ENCODE results near the gene NAGS.
"Not testable (repeated sequence)": the region's sequence is repeated elsewhere in the genome, so short reads cannot be mapped to it uniquely, and the experiment has no call there.

Gene NAGS

DNA sequence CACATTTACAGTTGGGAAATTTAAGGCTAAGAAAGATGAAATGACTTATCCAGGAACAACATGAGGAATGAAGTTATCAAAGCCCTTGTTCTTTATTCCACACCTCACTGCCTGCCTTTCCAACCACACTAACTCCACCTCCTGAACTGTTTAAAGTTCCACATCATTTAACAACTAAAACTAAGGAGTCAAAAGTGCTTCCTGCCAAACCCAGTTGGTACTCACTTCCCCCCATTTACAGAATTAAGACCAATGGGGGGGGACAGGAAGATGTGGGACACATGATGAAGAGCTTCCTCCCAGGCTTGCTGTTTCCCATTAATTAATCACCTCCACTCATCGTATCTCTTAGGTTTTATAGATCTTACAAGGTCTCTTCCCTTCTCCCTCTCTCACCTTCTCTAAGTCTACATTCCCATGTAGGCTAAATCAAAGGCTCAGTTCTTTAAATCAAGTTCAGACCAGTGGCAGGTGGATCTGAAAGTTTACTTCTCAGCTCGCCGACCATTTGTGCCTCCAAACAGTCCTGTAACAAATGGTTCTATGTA lies 29.5 kb downstream of the NAGS start:
- Histone ChIP-seq H3K27ac (peak overlapping the region in 2 of 21 experiments; percentile 5 to 30), H3K4me3 (no peak overlapping the region)

- H3K27ac ChIP-seq, H3K4me3 ChIP-seq: not testable (repeated sequence)
Measured at GRCh38 chr17:44034688-44035087, 30.3 kb downstream of the NAGS start.

- Histone ChIP-seq H3K4me3 (no peak overlapping the region), H3K27ac (no peak overlapping the region)
Measured at GRCh38 chr17:44037471-44037870, 33.0 kb downstream of the NAGS start.

GRCh38 chr17:44038604-44039011 lies 34.2 kb downstream of the NAGS start:
- H3K27ac ChIP-seq: peak overlapping the region in 1 of 21 experiments; percentile 55
- no peak overlapping the region for H3K4me3 ChIP-seq

DNA sequence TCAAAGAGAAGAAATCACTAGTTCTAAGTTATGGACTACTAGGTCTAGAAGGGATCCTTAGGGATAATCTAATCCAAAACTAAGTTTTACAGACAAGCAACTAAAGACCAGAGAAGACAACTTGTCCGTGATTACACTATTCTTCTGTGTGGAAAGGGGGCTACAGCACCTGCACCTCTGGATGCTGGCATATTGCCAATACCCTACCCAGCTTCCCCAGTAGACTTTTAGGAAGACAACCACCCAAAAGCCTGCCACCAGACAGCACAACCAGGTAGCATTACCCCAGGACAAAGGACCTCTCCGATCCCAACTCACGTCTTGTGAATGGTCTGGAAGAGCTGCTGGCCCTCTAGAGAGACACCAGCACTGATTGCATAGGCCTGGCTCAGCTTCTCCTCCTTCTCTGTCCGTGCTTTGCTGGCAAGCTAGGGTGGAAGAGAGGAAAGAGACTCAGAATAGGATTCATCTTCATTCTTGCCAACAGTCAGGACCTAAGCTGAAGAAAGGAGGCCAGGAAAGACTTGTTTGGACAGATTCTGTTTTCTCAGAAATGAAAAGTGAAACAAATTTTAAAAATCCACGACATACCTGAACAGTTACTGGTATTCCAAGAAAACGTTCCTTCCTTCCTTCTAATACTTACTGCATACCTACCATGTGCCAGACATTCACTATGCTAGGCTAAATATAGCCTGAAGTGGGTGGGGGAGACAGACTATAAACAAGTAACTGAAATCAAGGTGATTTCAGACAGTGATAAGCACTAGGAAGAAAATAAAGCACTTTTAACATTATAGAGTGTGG lies 35.6 kb downstream of the NAGS start:
- Histone ChIP-seq H3K27ac (peak overlapping the region in 8 of 21 experiments; percentile 0 to 77 (median 21)), H3K4me3 (no peak overlapping the region)

DNA sequence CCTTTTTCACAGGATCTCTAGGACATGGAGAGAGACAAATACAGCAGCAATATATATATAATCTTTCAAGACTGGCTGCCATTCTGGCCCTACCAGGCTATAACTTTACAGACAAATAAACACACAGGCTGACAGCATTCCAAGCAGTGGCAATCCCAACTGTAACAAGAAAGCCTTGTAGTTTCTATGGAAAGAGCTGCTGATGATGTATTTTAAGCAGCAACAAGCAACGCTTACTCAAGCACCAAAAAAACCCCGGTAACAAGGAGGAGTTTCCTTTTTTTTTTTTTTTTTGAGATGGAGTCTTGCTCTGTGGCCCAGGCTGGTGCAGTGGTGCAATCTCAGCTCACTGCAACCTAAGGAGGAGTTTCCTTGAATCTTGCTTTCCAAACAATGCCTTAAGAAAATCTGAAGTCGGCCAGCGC lies 38.9 kb downstream of the NAGS start:
- H3K4me3 ChIP-seq: no peak overlapping the region
- H3K27ac ChIP-seq: peak overlapping the region in 11 of 21 experiments; percentile 6 to 57 (median 31)

- Histone ChIP-seq H3K27ac (peak overlapping the region in 7 of 21 experiments; percentile 6 to 50 (median 28)), H3K4me3 (no peak overlapping the region)
Measured at GRCh38 chr17:44044071-44044470, 39.6 kb downstream of the NAGS start.

- Histone ChIP-seq H3K27ac (no peak overlapping the region), H3K4me3 (no peak overlapping the region)
Measured at GRCh38 chr17:44045486-44045885, 41.1 kb downstream of the NAGS start.

GRCh38 chr17:44046893-44047292 lies 42.5 kb downstream of the NAGS start:
- not testable (repeated sequence) for H3K27ac ChIP-seq, H3K4me3 ChIP-seq

DNA sequence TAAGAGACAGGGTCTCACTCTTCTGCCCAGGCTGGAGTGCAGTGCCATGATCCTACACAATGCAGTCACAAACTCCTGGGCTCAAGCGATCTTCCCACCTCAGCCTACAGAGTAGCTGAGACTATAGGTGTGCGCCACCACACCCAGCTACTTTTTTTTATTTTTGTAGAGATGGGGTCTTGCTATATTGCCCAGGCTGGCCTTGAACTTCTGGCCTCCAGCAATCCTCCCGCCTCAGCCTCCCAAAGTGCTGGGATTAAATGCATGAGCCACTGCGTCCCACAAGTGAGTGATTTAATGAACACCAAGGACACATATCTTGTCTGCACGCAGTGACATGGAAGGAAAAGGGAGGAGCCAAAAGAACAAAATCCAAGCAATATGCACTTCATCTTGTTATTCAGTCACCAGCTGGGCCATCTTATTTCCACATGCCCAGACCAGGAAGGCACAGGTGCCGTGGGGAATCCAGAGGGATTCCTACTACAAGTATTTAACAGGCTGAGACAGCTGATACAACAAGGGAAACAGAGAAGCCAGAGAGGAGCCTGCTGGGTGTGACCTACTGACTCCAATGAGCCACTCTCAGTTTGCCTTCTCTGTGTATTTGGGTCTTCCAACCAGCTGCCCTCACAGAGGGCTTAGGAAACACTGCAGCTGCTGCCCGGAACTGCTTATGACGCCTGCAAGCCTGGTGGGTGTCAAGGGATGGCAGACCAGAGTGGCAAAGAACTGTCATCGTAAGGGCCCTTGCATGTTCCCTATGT lies 45.1 kb downstream of the NAGS start:
- Histone ChIP-seq H3K4me3 (no peak overlapping the region), H3K27ac (no peak overlapping the region)

GRCh38 chr17:44053125-44053872 lies 48.9 kb downstream of the NAGS start:
- no peak overlapping the region for H3K4me3 ChIP-seq
- no peak overlapping the region for H3K27ac ChIP-seq
